ENCODE measurements around the gene TMEM174. TPM values are rescaled to one million over a fixed set of nuclear protein-coding genes. Genes with fewer than 3 reads are reported as not detected.

Gene TMEM174, protein sequence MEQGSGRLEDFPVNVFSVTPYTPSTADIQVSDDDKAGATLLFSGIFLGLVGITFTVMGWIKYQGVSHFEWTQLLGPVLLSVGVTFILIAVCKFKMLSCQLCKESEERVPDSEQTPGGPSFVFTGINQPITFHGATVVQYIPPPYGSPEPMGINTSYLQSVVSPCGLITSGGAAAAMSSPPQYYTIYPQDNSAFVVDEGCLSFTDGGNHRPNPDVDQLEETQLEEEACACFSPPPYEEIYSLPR
- total RNA-seq: not detected

GRCh38 chr5:73172951-73173350 is at the start of gene TMEM174:
Gene TMEM174 (plus strand): TSS chr5:73173193. CDS start chr5:73173244, 51 bp downstream.
- H3K4me3 ChIP-seq: no peak within 1 kb of the TSS
- H3K36me3 ChIP-seq: no peaks in the 10 kb centered on the region
- DNase-seq (ENCODE audit: extremely low spot score in 2 of 2): peak in 1 of 2 donors; percentile 34
- intact Hi-C loops (cut with DNase I): no loop called here
- TF ChIP-seq, protein P1, sequence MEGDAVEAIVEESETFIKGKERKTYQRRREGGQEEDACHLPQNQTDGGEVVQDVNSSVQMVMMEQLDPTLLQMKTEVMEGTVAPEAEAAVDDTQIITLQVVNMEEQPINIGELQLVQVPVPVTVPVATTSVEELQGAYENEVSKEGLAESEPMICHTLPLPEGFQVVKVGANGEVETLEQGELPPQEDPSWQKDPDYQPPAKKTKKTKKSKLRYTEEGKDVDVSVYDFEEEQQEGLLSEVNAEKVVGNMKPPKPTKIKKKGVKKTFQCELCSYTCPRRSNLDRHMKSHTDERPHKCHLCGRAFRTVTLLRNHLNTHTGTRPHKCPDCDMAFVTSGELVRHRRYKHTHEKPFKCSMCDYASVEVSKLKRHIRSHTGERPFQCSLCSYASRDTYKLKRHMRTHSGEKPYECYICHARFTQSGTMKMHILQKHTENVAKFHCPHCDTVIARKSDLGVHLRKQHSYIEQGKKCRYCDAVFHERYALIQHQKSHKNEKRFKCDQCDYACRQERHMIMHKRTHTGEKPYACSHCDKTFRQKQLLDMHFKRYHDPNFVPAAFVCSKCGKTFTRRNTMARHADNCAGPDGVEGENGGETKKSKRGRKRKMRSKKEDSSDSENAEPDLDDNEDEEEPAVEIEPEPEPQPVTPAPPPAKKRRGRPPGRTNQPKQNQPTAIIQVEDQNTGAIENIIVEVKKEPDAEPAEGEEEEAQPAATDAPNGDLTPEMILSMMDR (IDR thresholded peaks at IDR 0.05): no peak
- TF ChIP-seq POLR2AphosphoS5 (IDR thresholded peaks at IDR 0.05; ENCODE audit: insufficient read depth in 1 of 2, low read depth in 1 of 2): no peak
- no peak for TF ChIP-seq POLR2A (IDR thresholded peaks at IDR 0.05)
- H3K9me3 ChIP-seq: no peaks in the 10 kb centered on the region
- H3K27ac ChIP-seq: no peak within 1 kb of the TSS
- no peaks in the 10 kb centered on the region for H3K4me1 ChIP-seq
- no peaks in the 10 kb centered on the region for H3K27me3 ChIP-seq

DNA sequence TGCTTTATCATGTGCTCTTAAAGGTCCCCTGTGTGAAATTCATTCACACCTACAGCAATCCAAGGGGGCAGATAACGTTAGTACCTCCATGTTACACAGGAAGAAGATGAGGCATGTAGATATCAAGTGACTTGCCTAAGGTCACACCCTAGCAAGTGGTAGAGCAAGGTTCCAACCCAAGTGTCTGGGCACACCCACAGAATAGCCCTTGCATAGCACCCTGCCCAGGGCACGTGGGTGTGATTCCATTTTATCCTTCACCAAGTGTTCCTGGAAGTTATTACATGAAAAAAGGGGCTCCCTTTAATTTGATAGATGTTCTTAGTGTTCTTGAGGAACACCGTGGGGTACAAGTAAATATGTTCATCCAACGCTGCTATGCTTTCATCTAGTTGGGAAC is 47.7 kb upstream of the TMEM174 start:
- Histone ChIP-seq H3K4me1 (peaks cover 5% of the 10 kb centered on the region), H3K9me3 (no peaks in the 10 kb centered on the region), H3K27ac (no peak overlapping the region), H3K36me3 (no peaks in the 10 kb centered on the region), H3K4me3 (no peak overlapping the region), H3K27me3 (no peaks in the 10 kb centered on the region)
- no peak for TF ChIP-seq POLR2A (IDR thresholded peaks at IDR 0.05)
- DNase-seq (ENCODE audit: extremely low spot score in 2 of 2): no peak
- intact Hi-C loops (cut with DNase I): no loop called here

DNA sequence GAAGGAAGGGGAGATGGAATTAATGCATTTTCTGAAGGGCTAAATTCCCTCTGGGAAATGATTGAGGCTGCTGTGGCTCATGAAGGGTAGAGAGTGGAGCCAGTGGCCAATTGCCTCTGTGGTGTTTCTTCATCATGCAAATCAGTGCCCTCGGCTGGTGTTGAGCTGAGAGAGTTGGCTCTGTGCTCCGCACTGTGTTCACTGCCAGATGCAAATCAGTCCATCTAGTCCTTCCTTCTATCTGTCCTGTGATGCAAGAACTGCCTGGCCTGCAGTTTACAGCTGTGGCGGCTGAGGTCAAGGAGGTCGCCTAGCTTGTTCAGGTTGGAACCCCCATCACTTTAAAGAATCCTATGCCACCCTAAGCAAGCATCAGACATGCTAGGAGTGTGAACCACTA is 46.6 kb upstream of the TMEM174 start:
- H3K4me1 ChIP-seq: no peaks in the 10 kb centered on the region
- no peaks in the 10 kb centered on the region for H3K9me3 ChIP-seq
- no peaks in the 10 kb centered on the region for H3K36me3 ChIP-seq
- H3K27me3 ChIP-seq: no peaks in the 10 kb centered on the region
- H3K4me3 ChIP-seq: no peak overlapping the region
- TF ChIP-seq POLR2A (IDR thresholded peaks at IDR 0.05) (no peak), POLR2AphosphoS5 (IDR thresholded peaks at IDR 0.05; ENCODE audit: insufficient read depth in 1 of 2, low read depth in 1 of 2) (no peak)
- TF ChIP-seq, protein P1 (IDR thresholded peaks at IDR 0.05): no peak
- DNase-seq (ENCODE audit: extremely low spot score in 2 of 2): no peak
- intact Hi-C loops (cut with DNase I): no loop called here
- H3K27ac ChIP-seq: no peak overlapping the region

GRCh38 chr5:73126957-73127356 is 46.0 kb upstream of the TMEM174 start:
- no peaks in the 10 kb centered on the region for H3K4me1 ChIP-seq
- H3K27me3 ChIP-seq: no peaks in the 10 kb centered on the region
- intact Hi-C loops (cut with DNase I): no loop called here
- no peak for DNase-seq (ENCODE audit: extremely low spot score in 2 of 2)
- no peaks in the 10 kb centered on the region for H3K9me3 ChIP-seq
- H3K27ac ChIP-seq: no peak overlapping the region
- H3K36me3 ChIP-seq: no peaks in the 10 kb centered on the region
- H3K4me3 ChIP-seq: no peak overlapping the region
- no peak for TF ChIP-seq POLR2A (IDR thresholded peaks at IDR 0.05)
- TF ChIP-seq, protein P1 (IDR thresholded peaks at IDR 0.05): no peak
- TF ChIP-seq POLR2AphosphoS5 (IDR thresholded peaks at IDR 0.05; ENCODE audit: insufficient read depth in 1 of 2, low read depth in 1 of 2): no peak

DNA sequence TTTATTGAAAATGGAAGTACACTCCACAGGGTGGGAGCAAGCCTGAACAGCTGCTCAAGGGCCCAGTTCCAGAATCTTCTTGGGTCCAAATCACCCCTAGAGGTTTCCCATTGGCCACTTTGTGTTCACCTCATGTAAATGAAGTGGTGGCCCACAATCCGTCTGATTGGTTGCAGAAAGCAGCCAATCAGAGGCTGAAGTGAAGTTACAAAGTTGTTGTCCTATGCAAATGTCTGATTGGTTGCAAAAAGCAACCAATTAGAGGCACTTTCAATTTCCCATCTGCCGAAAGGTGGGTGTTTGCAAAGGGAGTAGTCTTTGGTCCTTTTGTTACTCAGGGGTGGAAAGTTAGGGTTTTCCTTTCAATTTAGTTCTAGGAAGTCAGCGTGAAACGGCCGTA is 43.9 kb upstream of the TMEM174 start:
- Histone ChIP-seq H3K36me3 (no peaks in the 10 kb centered on the region), H3K27ac (no peak overlapping the region), H3K4me1 (no peaks in the 10 kb centered on the region), H3K9me3 (no peaks in the 10 kb centered on the region), H3K4me3 (no peak overlapping the region), H3K27me3 (no peaks in the 10 kb centered on the region)
- intact Hi-C loops (cut with DNase I): no loop called here
- TF ChIP-seq POLR2AphosphoS5 (IDR thresholded peaks at IDR 0.05; ENCODE audit: insufficient read depth in 1 of 2, low read depth in 1 of 2) (no peak), POLR2A (IDR thresholded peaks at IDR 0.05) (no peak)
- DNase-seq (ENCODE audit: extremely low spot score in 2 of 2): no peak

- TF ChIP-seq POLR2AphosphoS5 (IDR thresholded peaks at IDR 0.05; ENCODE audit: insufficient read depth in 1 of 2, low read depth in 1 of 2) (no peak), POLR2A (IDR thresholded peaks at IDR 0.05) (no peak)
- TF ChIP-seq, protein P1 (IDR thresholded peaks at IDR 0.05): no peak
- Histone ChIP-seq H3K9me3 (no peaks in the 10 kb centered on the region), H3K27ac (no peak overlapping the region), H3K27me3 (no peaks in the 10 kb centered on the region), H3K36me3 (no peaks in the 10 kb centered on the region), H3K4me3 (no peak overlapping the region), H3K4me1 (no peaks in the 10 kb centered on the region)
- intact Hi-C loops (cut with DNase I): no loop called here
- no peak for DNase-seq (ENCODE audit: extremely low spot score in 2 of 2)
These were observed 42.2 kb upstream of the TMEM174 start for GRCh38 chr5:73130811-73131210.

Data from vagina (tissue), 2 donors.